PC-3 (cell line): Measurements from ENCODE around the gene PPIE. TPM values are rescaled to one million over a fixed set of nuclear protein-coding genes. Genes with fewer than 3 reads are reported as not detected.
"Not testable (repeated sequence)": the region's sequence is repeated elsewhere in the genome, so short reads cannot be mapped to it uniquely, and the experiment has no call there.

Source experiments
- ATAC-seq: fragments of 200-7000 bp; cut with Tn5 transposase; 2 replicates; pipeline ENCODE4 v1.9.1; 2020; ENCODE audit warnings: mild to moderate bottlenecking, moderate library complexity
- BruUV-seq: library from RNA; stranded (reverse); fragments of 400-500 nt; replicated peaks from 2 replicates; lab custom pipeline; 2021; lab: Mats Ljungman, UMichigan
- CTCF ChIA-PET: fragments of 300-600 bp; sonication (Branson Sonifier 250); formaldehyde crosslinking; loops from one replicate; lab custom pipeline; 2022; ENCODE audit warnings: antibody characterized with exemption; lab: Charles Lee
- POLR2A ChIA-PET: fragments of 300-600 bp; sonication (Branson Sonifier 250); formaldehyde crosslinking; loops from one replicate; lab custom pipeline; 2022; ENCODE audit warnings: antibody characterized with exemption; ENCODE audit not compliant: unreplicated experiment; lab: Charles Lee
- DNase-seq: peaks from one replicate; pipeline ENCODE4 v3.0.0-alpha.2; 2015
- H2AFZ ChIP-seq: fragments of 300-600 bp; sonication (generic); 2 replicates; pipeline ENCODE4 v1.6.0; 2016; ENCODE audit warnings: antibody characterized with exemption, low read length
- H3F3A ChIP-seq: fragments of 300-600 bp; sonication (generic); one replicate; pipeline ENCODE4 v1.6.0; 2017; ENCODE audit warnings: antibody characterized with exemption, low read length, control low read depth, mild to moderate bottlenecking; ENCODE audit not compliant: unreplicated experiment
- H3K27ac ChIP-seq: fragments of 300-600 bp; sonication (generic); 2 replicates; pipeline ENCODE4 v1.5.1; 2016; ENCODE audit warnings: mild to moderate bottlenecking, low read length
- H3K27me3 ChIP-seq: fragments of 300-600 bp; sonication (generic); 2 replicates; pipeline ENCODE4 v1.6.1; 2016; ENCODE audit warnings: low read length, mixed read lengths
- H3K36me3 ChIP-seq: fragments of 300-600 bp; sonication (generic); 2 replicates; pipeline ENCODE4 v1.6.1; 2016; ENCODE audit warnings: low read depth, mixed run types, low read length, mixed read lengths
- H3K4me1 ChIP-seq: fragments of 300-600 bp; sonication (generic); 2 replicates; pipeline ENCODE4 v1.5.1; 2016; ENCODE audit warnings: low read length; ENCODE audit not compliant: insufficient read depth
- H3K4me2 ChIP-seq: fragments of 300-600 bp; sonication (generic); 2 replicates; pipeline ENCODE4 v1.6.0; 2016; ENCODE audit warnings: low read length
- H3K4me3 ChIP-seq: fragments of 300-600 bp; sonication (generic); 2 replicates; pipeline ENCODE4 v1.5.1; 2016; ENCODE audit warnings: mild to moderate bottlenecking, low read length, mixed read lengths
- H3K79me2 ChIP-seq: fragments of 300-600 bp; sonication (generic); 2 replicates; pipeline ENCODE4 v1.6.1; 2017; ENCODE audit warnings: low read length, mixed read lengths
- H3K9ac ChIP-seq: fragments of 300-600 bp; sonication (generic); 2 replicates; pipeline ENCODE4 v1.6.0; 2016; ENCODE audit warnings: mild to moderate bottlenecking, low read length
- H3K9me2 ChIP-seq: fragments of 300-600 bp; sonication (generic); replicated peaks from 2 replicates; pipeline ENCODE4 v1.6.1; 2016; ENCODE audit warnings: mixed run types, low read length, mixed read lengths
- H3K9me3 ChIP-seq: fragments of 300-600 bp; sonication (generic); 2 replicates; pipeline ENCODE4 v1.6.1; 2016; ENCODE audit warnings: low read length, mixed read lengths
- H4K20me1 ChIP-seq: fragments of 300-600 bp; sonication (generic); 2 replicates; pipeline ENCODE4 v1.6.1; 2016; ENCODE audit warnings: low read length, mixed read lengths
- EZH2 ChIP-seq: fragments of 300-600 bp; sonication (generic); IDR thresholded peaks from one replicate; pipeline ENCODE4 v1.6.1; 2017; ENCODE audit warnings: antibody characterized with exemption, mild to moderate bottlenecking, low read length; ENCODE audit not compliant: unreplicated experiment
- EZH2phosphoT487 ChIP-seq: fragments of 300-600 bp; sonication (generic); IDR thresholded peaks from 2 replicates; pipeline ENCODE4 v1.6.1; 2018; ENCODE audit warnings: mild to moderate bottlenecking, antibody characterized with exemption, low read length, borderline replicate concordance
- intact Hi-C: fragments of 100-400 bp; cut with micrococcal nuclease; formaldehyde crosslinking; loops from 2 replicates; pipeline ENCODE4 v1.9.0; 2023
- total RNA-seq: library from RNA; depleted of rRNA; stranded (reverse); fragments of >200 nt; gene quantifications from 2 replicates; pipeline ENCODE4 v1.2.3, GENCODE V29; 2014
- TF ChIP-seq, protein P1 (sequence below): fragments of 300-600 bp; sonication (generic); conservative IDR thresholded peaks from 2 replicates; pipeline ENCODE4 v1.5.1; 2017; ENCODE audit warnings: antibody characterized with exemption, low read depth, mild to moderate bottlenecking, low read length

The PPIE gene
- total RNA-seq, 1 experiment from 2014 or later: 53.6 TPM

- intact Hi-C loops: no loop called here
- BruUV-seq: no TSS peak
- POLR2A ChIA-PET: no interaction called here
- no peak for ATAC-seq
- no peaks in the 10 kb centered on the region for H3K79me2 ChIP-seq
- no peaks in the 10 kb centered on the region for H3F3A ChIP-seq
- no peak overlapping the region for H2AFZ ChIP-seq
- DNase-seq: no peak
- CTCF ChIA-PET: no interaction called here
- H3K4me1 ChIP-seq: no peaks in the 10 kb centered on the region
- TF ChIP-seq EZH2: no peak
- TF ChIP-seq, protein P1, sequence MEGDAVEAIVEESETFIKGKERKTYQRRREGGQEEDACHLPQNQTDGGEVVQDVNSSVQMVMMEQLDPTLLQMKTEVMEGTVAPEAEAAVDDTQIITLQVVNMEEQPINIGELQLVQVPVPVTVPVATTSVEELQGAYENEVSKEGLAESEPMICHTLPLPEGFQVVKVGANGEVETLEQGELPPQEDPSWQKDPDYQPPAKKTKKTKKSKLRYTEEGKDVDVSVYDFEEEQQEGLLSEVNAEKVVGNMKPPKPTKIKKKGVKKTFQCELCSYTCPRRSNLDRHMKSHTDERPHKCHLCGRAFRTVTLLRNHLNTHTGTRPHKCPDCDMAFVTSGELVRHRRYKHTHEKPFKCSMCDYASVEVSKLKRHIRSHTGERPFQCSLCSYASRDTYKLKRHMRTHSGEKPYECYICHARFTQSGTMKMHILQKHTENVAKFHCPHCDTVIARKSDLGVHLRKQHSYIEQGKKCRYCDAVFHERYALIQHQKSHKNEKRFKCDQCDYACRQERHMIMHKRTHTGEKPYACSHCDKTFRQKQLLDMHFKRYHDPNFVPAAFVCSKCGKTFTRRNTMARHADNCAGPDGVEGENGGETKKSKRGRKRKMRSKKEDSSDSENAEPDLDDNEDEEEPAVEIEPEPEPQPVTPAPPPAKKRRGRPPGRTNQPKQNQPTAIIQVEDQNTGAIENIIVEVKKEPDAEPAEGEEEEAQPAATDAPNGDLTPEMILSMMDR: no peak
- no peak for TF ChIP-seq EZH2phosphoT487
- H3K27ac ChIP-seq: no peak overlapping the region
- H3K4me2 ChIP-seq: no peak overlapping the region
- no peaks in the 10 kb centered on the region for H3K9me3 ChIP-seq
- H3K4me3 ChIP-seq: no peak overlapping the region
- H4K20me1 ChIP-seq: no peaks in the 10 kb centered on the region
- no peaks in the 10 kb centered on the region for H3K9me2 ChIP-seq
- H3K36me3 ChIP-seq: no peaks in the 10 kb centered on the region
- no peak overlapping the region for H3K9ac ChIP-seq
- no peaks in the 10 kb centered on the region for H3K27me3 ChIP-seq
Observed at GRCh38 chr1:39779821-39780220, 41.1 kb downstream of the PPIE start.

- H3K27me3 ChIP-seq: no peaks in the 10 kb centered on the region
- CTCF ChIA-PET: no interaction called here
- intact Hi-C loops: no loop called here
- no TSS peak for BruUV-seq
- ATAC-seq: no peak
- H3K36me3 ChIP-seq: no peaks in the 10 kb centered on the region
- no peak overlapping the region for H3K4me2 ChIP-seq
- H3K4me3 ChIP-seq: no peak overlapping the region
- no peaks in the 10 kb centered on the region for H3K9me2 ChIP-seq
- POLR2A ChIA-PET: no interaction called here
- no peak for DNase-seq
- H3K27ac ChIP-seq: no peak overlapping the region
- no peak overlapping the region for H3K9ac ChIP-seq
- H3F3A ChIP-seq: no peaks in the 10 kb centered on the region
- no peak overlapping the region for H2AFZ ChIP-seq
- no peaks in the 10 kb centered on the region for H3K79me2 ChIP-seq
- no peaks in the 10 kb centered on the region for H3K4me1 ChIP-seq
- no peaks in the 10 kb centered on the region for H4K20me1 ChIP-seq
- no peak for TF ChIP-seq EZH2phosphoT487
- no peak for TF ChIP-seq EZH2
- TF ChIP-seq, protein P1: no peak
- H3K9me3 ChIP-seq: no peaks in the 10 kb centered on the region
Observed at GRCh38 chr1:39781349-39781715, 42.6 kb downstream of the PPIE start.

- CTCF ChIA-PET: interaction anchor here (0.7 kb wide), 1 partner anchor 162 kb away, joined by 3 read pairs; no protein-coding TSS in a partner anchor
- H3K36me3 ChIP-seq: no peaks in the 10 kb centered on the region
- H3K9me2 ChIP-seq: no peaks in the 10 kb centered on the region
- H3K4me3 ChIP-seq: no peak overlapping the region
- no peaks in the 10 kb centered on the region for H3K4me1 ChIP-seq
- H3F3A ChIP-seq: no peaks in the 10 kb centered on the region
- no peaks in the 10 kb centered on the region for H4K20me1 ChIP-seq
- H3K79me2 ChIP-seq: no peaks in the 10 kb centered on the region
- intact Hi-C loops: no loop called here
- no peak overlapping the region for H3K9ac ChIP-seq
- DNase-seq (no peak), ATAC-seq (no peak)
- H3K27me3 ChIP-seq: no peaks in the 10 kb centered on the region
- BruUV-seq: no TSS peak
- no peak overlapping the region for H3K27ac ChIP-seq
- H2AFZ ChIP-seq: no peak overlapping the region
- POLR2A ChIA-PET: no interaction called here
- no peaks in the 10 kb centered on the region for H3K9me3 ChIP-seq
- H3K4me2 ChIP-seq: no peak overlapping the region
- TF ChIP-seq, protein P1: no peak
- no peak for TF ChIP-seq EZH2
- TF ChIP-seq EZH2phosphoT487: no peak
Observed at GRCh38 chr1:39782103-39782502, 43.4 kb downstream of the PPIE start.

DNA sequence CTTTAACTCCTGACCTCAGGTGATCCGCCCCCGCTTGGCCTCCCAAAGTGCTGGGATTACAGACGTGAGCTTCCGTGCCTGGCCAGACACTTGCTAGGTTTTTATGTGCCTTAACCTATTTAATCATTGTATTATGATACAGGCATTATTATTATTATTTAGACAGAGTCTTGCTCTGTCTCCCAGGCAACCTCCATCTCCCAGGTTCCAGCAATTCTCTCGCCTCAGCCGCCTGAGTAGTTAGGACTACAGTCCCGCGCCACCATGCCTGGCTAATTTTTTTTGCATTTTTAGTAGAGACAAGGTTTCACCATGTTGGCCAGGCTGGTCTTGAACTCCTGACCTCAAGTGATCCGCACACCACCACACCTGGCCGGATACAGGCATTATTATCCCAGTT lies 44.0 kb downstream of the PPIE start:
- H3K27me3 ChIP-seq, H3K79me2 ChIP-seq, intact Hi-C loops, H3K9ac ChIP-seq, H3K9me3 ChIP-seq, H4K20me1 ChIP-seq, POLR2A ChIA-PET, H3F3A ChIP-seq, H3K27ac ChIP-seq, DNase-seq, ATAC-seq, H3K4me1 ChIP-seq, H3K4me2 ChIP-seq, H2AFZ ChIP-seq, H3K9me2 ChIP-seq, H3K4me3 ChIP-seq, H3K36me3 ChIP-seq, BruUV-seq: not testable (repeated sequence)
- CTCF ChIA-PET: interaction anchor here (0.7 kb wide), 1 partner anchor 161 kb away, joined by 3 read pairs; no protein-coding TSS in a partner anchor
